ENCODE results near the gene C3.

Gene C3

DNA sequence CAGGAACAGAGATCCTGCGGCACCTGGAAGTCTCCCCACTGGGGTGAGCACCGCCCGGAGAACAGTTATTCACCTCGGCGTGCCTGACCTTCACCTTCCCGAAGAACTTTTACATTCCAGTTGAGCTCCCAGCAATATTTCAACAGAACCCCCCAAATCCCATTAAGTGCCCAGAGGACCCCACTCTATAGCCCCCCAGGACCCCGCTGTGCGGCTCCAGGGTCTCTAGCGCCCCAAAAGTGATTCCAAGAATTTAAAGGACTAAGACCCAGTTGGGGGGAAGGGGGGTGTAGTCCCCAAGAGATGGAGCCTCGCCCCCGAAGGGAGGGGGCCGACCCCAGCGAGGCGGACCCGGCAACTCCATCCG, 16.4 kb upstream of the C3 start:
- POLR2A ChIA-PET: interaction anchor here (0.6 to 1.8 kb wide), 4 partner anchors 82 to 206 kb away, joined by 3 to 8 read pairs (median 4); partner anchors contain the start of gene TNFSF9
- no peak for DNase-seq (ENCODE audit: extremely low spot score)

DNA sequence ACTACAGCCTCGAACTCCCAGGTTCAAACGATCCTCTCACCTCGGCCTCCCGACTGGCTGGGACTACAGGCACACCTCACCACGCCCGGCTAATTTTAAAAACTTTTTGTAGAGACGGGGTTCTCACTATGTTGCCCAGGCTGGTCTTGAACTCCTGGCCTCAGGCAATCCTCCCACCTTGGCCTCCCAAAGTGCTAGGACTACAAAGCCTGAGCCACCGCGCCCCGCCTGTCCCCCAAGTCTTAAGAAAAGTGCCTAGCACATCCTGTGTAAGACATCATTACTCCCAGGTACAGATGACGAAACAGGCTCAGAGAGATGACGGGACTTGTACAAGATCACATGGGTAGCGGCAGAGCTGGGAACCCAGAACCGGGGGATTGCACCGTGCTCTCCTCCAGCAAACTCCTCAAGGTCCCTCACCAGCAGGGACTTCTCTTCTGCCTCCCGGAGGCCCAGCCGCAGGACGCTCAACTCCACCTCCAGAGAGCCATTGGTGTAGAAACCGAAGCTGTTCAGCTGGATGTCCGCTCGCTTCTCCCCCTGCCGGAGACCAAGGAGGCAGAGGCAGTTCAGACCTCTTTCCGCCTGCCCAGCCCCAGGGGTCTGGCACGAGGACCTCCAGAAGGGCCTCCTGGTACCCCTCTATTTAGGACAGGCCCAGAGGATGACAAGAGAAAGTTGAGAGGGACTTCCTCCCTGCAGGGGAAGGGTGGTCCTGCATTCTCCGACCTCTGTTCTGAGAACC, 15.9 kb upstream of the C3 start:
- TF ChIP-seq, protein P1, sequence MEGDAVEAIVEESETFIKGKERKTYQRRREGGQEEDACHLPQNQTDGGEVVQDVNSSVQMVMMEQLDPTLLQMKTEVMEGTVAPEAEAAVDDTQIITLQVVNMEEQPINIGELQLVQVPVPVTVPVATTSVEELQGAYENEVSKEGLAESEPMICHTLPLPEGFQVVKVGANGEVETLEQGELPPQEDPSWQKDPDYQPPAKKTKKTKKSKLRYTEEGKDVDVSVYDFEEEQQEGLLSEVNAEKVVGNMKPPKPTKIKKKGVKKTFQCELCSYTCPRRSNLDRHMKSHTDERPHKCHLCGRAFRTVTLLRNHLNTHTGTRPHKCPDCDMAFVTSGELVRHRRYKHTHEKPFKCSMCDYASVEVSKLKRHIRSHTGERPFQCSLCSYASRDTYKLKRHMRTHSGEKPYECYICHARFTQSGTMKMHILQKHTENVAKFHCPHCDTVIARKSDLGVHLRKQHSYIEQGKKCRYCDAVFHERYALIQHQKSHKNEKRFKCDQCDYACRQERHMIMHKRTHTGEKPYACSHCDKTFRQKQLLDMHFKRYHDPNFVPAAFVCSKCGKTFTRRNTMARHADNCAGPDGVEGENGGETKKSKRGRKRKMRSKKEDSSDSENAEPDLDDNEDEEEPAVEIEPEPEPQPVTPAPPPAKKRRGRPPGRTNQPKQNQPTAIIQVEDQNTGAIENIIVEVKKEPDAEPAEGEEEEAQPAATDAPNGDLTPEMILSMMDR (IDR thresholded peaks at IDR 0.05; ENCODE audit: control extremely low read depth, extremely low read depth, low read depth, missing control alignments): peak; percentile 62
- peak; percentile 81 for DNase-seq (ENCODE audit: extremely low spot score)
- ChIA-PET POLR2A (interaction anchor here (0.6 kb wide), 3 partner anchors 81 to 267 kb away, joined by 3 to 4 read pairs (median 3); no protein-coding TSS in a partner anchor), CTCF (interaction anchor here (0.7 to 7.3 kb wide), 17 partner anchors 11 to 364 kb away, joined by 3 to 124 read pairs (median 3); partner anchors contain the start of genes ALKBH7 and C3)

More for the DNA sequence above, 16.4 kb upstream of the C3 start:
- TF ChIP-seq, protein P1 (IDR thresholded peaks at IDR 0.05; ENCODE audit: control extremely low read depth, extremely low read depth, low read depth, missing control alignments): no peak
- CTCF ChIA-PET: interaction anchor here (0.7 to 7.3 kb wide), 19 partner anchors 11 to 256 kb away, joined by 3 to 124 read pairs (median 6); partner anchors contain the start of genes C3 and VAV1

GRCh38 chr19:6735181-6735911, 14.9 kb upstream of the C3 start:
- ChIA-PET CTCF (interaction anchor here (0.7 to 7.3 kb wide), 5 partner anchors 13 to 363 kb away, joined by 3 to 124 read pairs (median 3); partner anchors contain the start of gene ALKBH7), POLR2A (interaction anchor here (0.9 kb wide), 1 partner anchor 24 kb away, joined by 3 read pairs; no protein-coding TSS in a partner anchor)
- TF ChIP-seq, protein P1 (IDR thresholded peaks at IDR 0.05; ENCODE audit: control extremely low read depth, extremely low read depth, low read depth, missing control alignments): no peak
- no peak for DNase-seq (ENCODE audit: extremely low spot score)

DNA sequence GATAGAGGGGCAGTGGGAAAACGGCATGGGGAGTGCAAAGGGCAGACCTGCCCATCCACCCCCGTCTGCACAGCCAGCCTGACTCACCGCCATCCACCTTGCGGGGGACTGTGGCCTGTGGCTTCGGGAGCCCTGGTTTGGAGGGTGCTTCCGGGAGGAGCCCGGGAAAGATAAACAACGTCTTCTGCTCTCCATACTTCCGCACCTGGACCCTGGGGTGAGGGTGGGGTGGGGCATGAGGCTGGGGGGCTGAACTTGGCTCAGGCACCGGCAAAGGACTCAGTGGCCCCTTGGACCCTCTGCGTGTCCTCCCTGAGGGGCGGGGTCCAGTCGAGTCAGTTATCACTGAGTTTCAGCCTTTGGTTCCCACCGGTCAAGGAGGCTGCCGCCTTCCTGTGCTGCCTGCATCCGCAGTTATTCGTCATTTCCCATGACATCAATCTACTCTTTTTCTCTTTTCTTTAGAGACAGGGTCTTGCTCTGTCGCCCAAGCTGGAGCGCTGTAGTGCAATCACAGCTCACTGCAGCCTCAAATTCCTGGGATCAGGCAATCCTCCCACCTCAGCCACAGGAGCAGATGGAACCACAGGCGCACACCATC, 13.7 kb upstream of the C3 start:
- ChIA-PET CTCF (interaction anchor here (7.3 kb wide), 1 partner anchor 130 kb away, joined by 124 read pairs; no protein-coding TSS in a partner anchor), POLR2A (no interaction called here)
- no peak for DNase-seq (ENCODE audit: extremely low spot score)
- TF ChIP-seq, protein P1 (IDR thresholded peaks at IDR 0.05; ENCODE audit: control extremely low read depth, extremely low read depth, low read depth, missing control alignments): no peak

DNA sequence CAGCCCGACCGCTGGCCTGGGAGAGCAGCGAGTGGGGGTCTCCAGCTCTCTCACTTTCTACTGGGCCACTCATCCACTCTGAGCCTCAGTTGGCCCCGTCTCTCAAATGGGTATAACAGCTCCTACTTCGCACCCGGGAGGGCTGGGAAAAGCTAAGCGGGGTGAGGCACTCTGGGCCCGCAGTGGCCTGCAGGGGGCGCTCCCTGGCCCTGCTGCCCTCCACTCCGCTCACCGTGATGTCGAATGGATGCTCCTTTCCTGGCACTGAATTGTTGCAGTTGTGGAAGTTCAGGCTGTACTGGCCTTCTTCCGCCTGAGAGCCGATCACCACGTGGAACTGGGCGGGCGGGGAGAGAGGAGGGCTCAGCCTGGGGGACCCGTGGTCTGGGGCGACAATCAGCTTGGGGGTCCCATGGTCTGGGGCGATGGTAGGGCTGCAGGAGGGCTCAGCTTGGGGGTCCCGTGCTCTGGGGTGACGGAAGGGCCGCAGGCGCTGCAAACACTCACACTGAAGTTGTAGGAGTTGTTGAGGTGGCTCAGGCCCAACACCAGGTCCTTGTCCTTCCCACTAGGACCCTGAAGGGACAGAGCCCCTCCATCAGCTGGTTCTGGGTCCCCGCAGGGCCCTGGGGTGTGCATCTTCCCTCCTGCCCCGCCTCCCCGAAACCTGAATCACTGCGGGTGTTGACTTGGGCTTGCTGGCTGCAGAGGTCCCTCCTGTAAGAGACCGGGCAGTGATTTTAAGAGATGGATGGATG, 13.1 kb upstream of the C3 start:
- ChIA-PET POLR2A (no interaction called here), CTCF (interaction anchor here (1.3 to 7.3 kb wide), 2 partner anchors 82 to 130 kb away, joined by 3 to 124 read pairs; no protein-coding TSS in a partner anchor)

More for the DNA sequence above, 13.1 kb upstream of the C3 start:
- TF ChIP-seq, protein P1 (IDR thresholded peaks at IDR 0.05; ENCODE audit: control extremely low read depth, extremely low read depth, low read depth, missing control alignments): peak; percentile 10
- no peak for DNase-seq (ENCODE audit: extremely low spot score)

All from GM10248 (cell line).